ENCODE data around the gene PITRM1.

DNA sequence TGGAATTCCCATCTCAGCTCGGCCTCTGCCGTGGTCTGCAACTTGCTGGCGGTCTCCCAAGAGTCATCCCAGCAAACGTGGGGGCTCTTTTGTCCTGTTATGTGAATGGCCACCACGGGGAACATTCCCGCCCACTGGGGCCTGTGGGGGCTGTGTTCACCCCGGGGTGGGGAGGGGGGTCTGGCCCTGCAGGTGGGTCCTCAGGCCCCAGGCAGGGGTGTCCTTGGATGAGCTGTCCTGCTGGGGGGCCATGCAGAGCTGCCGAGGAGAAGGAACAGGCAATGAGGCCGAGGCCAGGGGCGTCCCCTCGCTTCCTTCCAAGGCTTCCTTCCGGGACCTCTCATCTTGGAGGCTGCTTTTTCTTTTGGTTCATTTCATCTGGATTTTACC lies 24.4 kb upstream of the PITRM1 start:
- no peak for TF ChIP-seq POLR2AphosphoS5 (IDR thresholded peaks at IDR 0.05)
- TF ChIP-seq, protein P1, sequence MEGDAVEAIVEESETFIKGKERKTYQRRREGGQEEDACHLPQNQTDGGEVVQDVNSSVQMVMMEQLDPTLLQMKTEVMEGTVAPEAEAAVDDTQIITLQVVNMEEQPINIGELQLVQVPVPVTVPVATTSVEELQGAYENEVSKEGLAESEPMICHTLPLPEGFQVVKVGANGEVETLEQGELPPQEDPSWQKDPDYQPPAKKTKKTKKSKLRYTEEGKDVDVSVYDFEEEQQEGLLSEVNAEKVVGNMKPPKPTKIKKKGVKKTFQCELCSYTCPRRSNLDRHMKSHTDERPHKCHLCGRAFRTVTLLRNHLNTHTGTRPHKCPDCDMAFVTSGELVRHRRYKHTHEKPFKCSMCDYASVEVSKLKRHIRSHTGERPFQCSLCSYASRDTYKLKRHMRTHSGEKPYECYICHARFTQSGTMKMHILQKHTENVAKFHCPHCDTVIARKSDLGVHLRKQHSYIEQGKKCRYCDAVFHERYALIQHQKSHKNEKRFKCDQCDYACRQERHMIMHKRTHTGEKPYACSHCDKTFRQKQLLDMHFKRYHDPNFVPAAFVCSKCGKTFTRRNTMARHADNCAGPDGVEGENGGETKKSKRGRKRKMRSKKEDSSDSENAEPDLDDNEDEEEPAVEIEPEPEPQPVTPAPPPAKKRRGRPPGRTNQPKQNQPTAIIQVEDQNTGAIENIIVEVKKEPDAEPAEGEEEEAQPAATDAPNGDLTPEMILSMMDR (IDR thresholded peaks at IDR 0.05), result no peak

Measured in gastroesophageal sphincter (tissue), 3 donors.